HG03565 (cell line): ENCODE data around the gene POLR2J3.
"Not testable (repeated sequence)": the region's sequence is repeated elsewhere in the genome, so short reads cannot be mapped to it uniquely, and the experiment has no call there.

ENCODE experiments used
- ATAC-seq: cut with Tn5 transposase; IDR thresholded peaks from one replicate; pipeline ENCODE4 v1.9.1; 2021; ENCODE audit warnings: mild to moderate bottlenecking, moderate library complexity; ENCODE audit not compliant: unreplicated experiment

POLR2J3 gene

DNA sequence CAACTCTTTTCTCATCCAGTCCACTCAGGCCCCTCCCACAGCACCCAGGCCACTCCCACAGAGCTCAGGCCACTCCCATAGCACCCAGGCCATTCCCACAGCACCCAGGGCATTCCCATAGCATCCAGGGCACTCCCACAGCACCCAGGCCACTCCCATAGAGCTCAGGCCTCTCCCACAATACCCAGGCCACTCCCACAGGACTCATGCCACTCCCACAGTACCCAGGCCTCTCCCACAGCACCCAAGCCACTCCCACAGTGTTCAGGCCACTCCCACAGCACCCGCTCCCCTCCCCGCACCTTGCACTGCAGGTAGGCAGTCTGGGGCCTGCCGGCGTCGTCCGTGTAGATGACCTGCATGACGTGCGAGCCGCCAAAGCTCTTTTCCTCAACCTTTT, 17.5 kb upstream of the POLR2J3 start:
- peak; percentile 32 for ATAC-seq

DNA sequence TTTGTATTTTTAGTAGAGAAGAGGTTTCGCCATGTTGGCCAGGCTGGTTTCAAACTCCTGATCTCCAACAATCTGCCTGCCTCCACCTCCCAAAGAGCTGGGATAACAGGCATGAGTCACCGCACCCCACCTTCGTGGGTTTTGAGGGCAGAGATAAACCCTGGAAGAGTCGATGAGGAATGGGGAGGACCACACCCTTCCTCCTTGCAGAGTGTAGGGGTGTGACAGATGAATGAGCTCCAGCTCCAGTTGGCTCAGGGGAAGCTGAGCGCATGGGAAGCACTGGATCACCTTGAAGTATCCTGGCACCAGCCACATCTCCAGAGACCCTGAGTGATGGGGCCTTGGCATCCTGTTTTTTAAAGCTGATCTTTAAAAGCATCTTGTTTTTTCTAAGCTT, 11.1 kb upstream of the POLR2J3 start:
- not testable (repeated sequence) for ATAC-seq

DNA sequence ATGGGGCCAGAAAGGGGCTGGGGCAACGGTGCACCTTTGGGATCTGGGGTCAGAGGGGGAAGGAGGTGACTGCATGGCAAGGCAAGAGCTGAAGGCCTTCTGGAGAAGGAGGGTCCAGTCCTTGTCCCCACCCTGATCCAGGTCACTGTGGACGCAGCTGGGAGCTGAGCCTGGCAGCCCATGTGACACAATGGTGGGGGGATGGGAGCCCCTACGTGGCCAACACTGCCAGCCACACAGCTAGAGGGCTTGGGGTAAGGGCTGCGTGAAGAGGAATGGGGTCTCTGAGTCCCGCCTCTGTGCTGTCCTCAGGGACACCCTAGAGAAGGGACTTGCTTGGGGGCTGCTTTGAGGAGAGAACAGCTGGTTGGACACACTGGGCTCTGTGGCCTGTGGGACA, 9.3 kb upstream of the POLR2J3 start:
- ATAC-seq = not testable (repeated sequence)

DNA sequence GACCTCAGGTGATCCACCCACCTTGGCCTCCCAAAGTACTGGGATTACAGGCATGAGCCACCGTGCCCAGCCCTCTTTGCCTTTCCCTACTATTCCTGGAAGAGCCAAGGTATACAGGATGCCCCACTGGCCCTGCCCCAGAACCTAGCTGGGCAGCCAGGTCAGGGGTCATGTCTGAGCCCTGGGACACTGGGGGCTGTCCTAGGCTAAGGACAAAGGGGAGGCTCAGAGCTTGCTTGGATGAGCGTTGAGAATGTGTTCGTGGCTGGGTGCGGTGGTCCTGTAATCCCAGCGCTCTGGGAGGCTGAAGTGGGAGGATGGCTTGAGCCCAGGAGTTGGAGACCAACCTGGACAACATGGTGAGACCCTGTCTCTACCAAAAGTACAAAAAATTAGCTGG, 6.1 kb upstream of the POLR2J3 start:
- ATAC-seq = not testable (repeated sequence)

DNA sequence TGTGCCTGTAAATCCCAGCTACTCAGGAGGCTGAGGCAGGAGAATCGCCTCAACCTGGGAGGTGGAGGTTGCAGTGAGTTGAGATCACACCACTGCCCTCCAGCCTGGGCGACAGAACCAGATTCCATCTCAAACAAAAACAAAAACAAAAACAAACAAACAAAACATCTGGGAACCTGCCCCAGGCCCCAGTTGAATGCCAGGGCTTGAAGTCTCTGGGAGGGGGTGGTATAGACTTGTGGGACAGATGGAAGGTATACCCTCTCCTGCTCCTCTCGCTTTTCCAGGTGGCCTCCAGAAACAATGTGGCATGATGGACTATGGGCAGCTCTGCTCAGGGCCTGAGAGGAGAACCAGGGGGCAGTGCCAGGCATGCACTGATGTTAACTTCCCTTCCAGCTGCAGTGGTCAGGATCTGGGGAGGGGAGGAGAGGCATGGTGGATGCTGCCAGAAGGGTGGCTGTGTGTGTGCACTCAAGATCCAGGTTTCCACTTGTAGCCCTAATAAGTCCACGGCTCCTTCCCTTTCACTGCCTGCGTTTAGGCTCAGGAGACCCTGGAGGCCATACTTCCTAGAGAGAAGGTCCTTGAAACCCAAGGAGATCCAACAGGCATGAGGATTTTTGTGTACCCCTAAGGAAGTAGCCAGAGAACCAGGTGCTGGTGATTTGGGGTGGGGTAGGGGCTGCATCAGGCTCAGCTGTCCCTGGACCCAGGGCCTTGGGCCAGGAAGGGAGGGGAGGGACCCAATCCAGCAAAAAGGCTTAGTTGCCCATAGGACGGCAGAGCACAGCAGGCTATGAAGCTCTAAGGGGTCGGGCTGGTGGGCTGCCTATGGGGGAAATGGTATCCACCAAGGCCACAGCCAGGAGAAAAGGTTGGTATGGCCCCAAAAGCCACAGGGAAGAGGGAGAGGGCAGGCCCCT, 5.2 kb upstream of the POLR2J3 start:
- ATAC-seq = not testable (repeated sequence)

DNA sequence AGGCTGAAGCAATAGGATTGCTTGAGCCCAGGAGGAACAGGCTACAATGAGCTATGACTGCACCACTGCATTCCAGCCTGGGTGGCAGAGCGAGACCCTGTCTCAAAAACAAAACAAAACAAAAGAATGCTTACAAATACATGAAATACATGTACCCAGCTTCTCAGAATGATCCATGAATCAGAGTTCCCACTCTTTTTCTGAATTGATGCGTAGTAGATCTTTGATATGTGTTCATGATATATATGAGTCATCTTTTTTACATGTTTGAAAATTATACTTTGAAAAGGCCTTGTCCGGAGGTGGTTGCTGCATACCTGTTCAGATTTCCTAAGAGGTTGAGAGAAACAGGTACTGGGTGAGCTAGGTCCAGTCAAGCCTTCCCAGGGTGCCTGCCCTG, 4.0 kb upstream of the POLR2J3 start:
- not testable (repeated sequence) for ATAC-seq

DNA sequence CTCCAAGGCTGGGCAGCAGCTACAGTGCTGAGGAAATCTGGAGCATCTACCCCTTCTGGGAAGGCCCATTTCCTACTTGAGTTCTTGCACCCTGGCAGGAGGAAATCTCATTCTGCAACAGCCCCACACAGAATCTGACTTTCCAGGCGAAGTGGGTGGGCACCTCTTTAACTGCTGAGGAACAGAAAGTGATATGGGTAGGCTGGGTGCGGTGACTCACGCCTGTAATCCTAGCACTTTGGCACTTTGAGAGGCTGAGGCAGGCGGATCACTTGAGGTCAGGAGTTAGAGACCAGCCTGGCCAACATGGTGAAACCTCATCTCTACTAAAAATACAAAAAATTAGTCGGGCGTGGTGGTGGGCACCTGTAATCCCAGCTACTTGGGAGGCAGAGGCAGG, 2.2 kb upstream of the POLR2J3 start:
- not testable (repeated sequence) for ATAC-seq

DNA sequence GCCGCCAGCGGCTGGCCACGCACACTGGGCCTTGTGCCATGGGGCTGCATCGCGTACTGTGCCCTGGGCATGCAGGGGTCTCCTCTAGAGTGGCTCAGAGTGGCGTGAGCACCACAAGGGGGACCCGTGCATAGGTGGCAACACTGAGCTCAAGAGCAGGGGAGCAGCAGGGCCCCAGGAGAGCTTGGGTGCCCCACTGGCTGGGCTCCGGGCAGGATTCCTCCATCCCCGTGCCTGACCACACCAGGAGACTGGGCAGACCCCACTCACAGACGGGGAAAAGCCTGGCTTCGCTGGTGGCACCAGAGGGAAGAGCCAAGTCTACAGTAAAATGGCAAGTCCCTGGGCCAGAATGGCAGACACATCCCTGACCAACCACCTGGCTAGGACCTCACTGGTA, 3.8 kb downstream of the POLR2J3 start:
- ATAC-seq = not testable (repeated sequence)

DNA sequence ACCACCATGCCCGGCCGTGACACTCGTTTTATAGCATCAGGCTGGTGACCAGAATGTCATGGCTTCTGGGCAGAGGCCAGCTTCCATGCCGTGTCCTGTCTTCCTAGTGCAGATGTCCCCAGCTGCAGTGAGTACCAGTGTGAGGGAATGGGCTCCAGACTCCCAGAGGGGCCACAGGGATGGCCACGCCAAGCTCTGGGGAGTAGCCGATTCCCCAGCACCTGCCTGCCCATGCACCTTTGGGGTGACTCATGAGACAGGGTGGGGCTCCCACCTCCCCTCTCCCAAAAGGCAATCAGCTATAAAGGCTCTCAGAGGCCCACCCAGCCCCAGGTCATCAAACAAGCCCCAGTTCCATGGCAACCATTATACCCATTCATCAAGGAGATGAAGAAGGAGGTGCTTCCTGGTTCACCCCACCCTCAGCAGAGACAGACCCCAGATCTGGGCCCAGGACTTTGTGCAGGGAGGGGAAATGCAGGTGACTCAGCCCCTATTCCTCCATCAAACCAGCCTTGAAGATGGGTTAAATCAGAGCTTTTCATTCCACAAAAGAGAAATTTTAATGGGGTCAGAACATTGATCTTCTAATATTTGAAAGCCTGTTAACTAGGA, 21.5 kb downstream of the POLR2J3 start, which contains the start of gene SPDYE2:
SPDYE2 (plus strand) TSS at position 419 of the 615 bp plus-strand sequence. CDS start 2,030 bp downstream, outside the sequence.
- ATAC-seq = not testable (repeated sequence)

DNA sequence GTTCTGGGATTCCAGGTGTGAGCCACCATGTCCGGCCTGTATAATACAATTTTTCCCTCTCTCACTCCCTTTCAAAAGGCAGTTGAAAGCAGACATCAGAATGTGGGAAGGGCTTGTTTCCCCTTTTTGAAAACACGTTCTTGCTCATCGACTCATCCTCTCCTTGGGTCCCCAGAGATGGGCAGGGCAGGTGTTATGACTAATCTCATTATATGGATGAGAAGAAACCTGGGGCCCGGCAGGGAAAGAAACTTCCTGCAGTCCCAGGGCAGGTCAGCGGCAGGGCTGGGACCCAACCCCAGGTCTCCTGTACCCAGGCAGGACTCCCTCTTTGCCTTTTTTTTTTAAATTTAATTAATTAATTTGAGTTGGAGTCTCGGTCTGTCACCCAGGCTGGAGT, 26.0 kb downstream of the POLR2J3 start:
- ATAC-seq = peak; percentile 84

DNA sequence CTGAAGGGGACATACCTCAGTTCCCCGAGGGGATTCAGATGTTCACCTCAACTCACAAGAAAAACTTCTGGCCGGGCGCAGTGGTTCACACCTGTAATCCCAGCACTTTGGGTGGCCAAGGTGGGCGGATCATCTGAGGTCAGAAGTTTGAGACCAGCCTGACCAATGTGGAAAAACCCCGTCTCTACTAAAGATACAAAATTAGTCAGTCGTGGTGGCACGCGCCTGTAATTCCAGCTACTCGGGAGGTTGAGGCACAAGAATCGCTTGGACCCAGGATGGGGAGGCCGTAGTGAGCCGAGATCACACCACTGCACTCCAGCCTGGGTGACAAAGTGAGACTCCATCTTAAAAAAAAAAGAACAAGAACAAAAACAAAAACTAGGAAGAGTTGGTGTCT, 27.1 kb downstream of the POLR2J3 start:
- not testable (repeated sequence) for ATAC-seq

DNA sequence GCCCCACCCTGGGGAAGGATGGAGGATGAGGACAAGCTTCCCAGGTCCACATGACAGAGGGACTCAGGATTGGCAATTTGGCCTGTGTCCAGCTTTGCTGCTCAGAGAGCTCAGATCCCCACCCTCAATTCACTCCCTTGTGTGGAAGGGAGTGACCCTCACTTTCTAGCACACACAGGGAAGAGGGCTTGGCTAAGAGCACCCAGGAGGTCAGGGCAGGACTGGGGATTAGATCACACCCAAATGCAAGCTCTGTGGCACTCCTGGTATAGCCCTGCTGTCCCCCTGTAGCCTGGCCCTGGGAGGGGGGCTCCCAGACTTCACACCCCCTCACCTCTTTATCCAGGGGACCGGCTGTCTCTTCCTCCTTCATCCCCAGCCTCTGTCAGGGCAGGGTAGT, 28.0 kb downstream of the POLR2J3 start:
- not testable (repeated sequence) for ATAC-seq

DNA sequence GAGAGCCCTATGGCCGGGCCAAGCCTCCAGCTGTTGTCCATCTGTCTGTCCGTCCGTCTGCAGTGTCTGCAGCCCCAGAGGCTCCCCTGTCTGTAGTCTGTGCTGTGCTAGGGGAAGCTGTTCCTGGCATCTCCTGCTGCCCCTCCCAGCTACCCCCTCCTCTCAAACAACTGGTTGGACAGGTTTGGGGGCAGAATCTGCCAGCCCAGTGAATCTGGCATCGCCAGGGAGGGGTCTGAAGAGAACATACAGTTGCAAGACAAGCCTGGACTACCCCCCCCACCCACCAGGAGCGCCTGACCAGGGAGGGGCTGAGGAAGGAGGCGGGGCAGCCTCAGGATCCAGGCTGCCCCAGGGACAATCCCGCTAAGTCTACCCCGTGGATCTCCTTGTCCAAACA, 28.8 kb downstream of the POLR2J3 start, which contains the start of gene UPK3BL2:
UPK3BL2 (minus strand) TSS at position 101 of the 400 bp plus-strand sequence; CDS start at position 41, 60 bp downstream.
- ATAC-seq = not testable (repeated sequence)

DNA sequence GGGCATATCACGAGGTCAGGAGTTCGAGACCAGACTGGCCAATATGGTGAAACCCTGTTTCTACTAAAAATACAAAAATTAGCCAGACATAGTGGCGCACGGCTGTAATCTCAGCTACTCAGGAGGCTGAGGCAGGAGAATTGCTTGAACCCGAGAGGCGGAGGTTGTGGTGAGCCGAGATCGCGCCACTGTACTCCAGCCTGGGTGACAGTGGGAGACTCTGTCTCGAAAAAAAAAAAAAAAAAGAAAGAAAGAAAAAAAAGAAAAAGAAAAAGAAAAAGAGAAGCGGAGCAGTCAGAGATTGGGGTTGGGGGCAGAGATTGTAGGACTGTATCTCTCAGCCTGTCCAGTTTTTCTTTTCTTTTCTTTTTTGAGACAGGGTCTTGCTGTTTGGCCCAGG, 29.6 kb downstream of the POLR2J3 start:
- ATAC-seq = not testable (repeated sequence)

DNA sequence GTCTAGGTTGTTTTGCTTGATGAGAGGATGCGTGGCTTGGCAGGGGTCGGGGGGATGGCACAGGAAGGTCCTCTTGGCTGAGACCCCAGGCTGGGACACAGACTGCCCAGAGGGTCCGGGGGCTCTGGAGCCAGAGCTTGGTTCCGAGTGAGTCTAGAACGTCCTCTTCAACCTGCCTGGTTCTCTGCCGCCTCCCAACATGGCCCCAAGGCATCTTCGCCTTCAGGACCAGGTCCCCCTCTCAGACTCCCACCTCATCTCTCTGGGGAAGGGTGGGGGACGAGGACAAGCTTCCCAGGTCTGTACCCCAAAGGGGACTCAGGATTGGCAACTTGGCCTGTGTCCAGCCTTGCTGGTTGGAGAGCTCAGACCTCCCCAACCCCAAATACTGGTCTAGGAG, 30.3 kb downstream of the POLR2J3 start:
- not testable (repeated sequence) for ATAC-seq

DNA sequence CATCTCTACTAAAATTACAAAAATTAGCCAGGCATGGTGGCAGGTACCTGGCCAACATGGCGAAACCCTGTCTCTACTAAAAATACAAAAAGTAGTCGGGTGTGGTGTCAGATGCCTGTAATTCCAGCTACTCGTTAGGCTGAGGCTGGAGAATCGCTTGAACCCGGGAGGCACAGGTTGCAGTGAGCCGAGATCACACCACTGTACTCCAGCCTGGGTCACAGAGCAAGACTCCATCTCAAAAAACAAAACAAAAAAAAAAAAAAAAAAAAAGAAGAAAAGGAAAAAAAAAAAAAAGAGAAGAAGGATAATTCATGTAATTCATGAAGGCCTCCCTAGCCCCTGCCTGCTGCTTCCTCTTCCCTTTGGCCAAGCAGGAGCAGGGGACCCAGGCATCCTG, 31.8 kb downstream of the POLR2J3 start:
- not testable (repeated sequence) for ATAC-seq

DNA sequence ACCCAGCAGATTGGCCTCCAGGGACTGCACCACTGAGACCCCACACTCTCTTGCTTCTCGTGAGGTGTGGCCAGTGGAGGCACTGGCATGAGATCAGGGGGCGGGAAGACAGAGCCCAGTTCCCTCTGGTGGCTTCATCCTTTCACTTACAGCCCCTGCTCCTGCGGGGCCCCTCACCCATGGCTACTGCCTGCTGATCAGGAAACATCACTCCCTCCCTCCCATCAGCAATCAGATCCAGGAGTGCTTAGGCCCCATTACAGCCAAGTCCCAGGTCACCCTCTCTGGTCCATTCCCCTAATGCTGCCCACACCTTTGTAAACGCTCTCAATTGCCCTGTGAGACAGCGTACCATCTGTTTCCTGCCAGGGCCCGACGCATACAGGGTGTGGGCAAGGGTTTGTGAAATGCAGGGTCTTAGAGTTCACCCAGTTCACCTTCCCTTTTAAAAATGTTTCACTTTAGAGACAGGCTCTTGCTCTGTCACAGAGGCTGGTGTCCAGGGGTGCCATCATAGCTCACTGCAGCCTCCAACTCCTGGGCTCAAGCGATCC, 37.2 kb downstream of the POLR2J3 start:
- not testable (repeated sequence) for ATAC-seq

DNA sequence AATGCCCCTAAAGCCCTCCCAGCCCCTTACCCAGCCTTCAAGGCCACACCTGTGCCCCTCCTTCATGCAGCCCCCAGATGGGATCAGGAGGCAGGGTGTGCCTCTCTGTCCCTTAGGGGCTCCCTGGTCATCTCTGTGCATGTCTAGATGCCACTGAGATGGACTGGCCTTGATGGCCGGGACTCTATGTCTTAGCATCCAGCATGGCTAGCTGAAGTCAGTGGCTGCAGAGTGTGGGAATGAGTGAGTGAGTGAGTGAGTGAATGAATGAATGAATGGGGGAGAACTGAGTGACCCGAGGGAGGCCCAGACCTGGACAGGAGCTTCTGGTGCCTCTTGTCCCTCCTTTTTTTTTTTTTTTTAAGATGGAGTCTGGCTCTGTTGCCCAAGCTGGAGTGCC, 40.3 kb downstream of the POLR2J3 start:
- ATAC-seq = not testable (repeated sequence)

DNA sequence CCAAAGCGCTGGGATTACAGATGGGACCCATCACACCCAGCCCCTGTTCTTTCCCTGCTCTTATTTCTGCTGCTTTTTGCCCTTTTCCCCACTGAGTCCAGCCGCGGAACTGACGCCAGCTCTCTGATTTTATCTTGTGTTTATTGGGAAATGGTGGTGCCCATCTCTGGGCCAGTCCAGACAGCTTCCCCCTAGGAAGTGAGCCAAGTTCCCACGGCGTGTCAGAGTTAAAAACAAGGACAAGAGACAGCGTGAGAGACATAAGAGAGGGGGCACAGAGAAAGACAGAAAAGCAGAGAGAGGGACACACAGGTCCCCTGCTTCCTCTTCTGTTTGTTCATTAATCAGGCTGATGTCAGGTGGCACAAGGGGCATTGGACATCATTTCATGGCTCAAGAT, 40.8 kb downstream of the POLR2J3 start:
- not testable (repeated sequence) for ATAC-seq

DNA sequence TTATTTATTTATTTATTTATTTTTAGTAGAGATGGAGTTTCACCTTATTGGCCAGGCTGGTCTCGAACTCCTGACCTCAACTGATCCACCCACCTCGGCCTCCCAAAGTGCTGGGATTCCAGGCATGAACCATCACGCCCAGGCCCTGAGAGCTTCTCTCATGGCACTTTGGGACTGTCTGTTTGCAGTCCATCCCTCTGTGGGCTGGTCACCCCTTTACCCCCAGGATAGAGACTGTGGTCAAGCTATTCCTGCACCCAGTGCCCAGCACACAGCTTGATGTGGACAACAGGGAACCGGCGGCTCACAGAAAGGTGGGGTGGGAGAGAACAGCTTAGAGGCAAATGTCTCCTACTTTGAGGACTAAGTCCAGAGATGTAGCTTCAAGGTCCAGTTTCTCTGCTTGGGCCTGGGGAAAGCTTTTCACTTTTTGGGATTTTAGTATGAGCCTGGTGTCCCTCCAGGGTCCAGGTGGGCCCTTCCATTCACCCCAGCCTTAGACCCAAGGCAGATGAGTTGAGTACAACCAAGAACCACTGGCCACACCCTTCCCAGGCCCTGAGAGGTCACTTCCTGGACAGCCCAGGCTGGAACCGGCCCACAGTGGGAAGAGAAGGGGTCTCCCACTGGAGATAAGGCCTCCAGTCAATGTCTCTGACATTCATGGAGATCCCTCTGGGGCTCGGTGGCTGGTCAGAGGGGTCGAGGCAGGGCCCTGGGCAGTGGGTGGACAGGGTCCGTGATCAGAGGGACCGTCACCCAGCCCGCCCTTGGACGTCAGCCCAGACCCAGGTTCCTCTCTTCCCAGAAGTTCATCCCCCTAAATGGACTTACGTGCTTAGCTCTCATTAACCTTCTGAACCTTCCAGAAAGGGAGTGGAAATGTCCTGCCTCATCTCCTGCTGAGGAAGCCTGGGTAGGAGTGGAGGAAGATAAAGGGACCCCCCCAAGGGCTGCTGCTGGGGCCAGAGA, 44.3 kb downstream of the POLR2J3 start:
- not testable (repeated sequence) for ATAC-seq
